OCI-LY7 (cell line): ENCODE results near the gene ELOVL6. TPM values are rescaled to one million over a fixed set of nuclear protein-coding genes. Genes with fewer than 3 reads are reported as not detected.

Source experiments
- BruUV-seq: library from RNA; stranded (reverse); fragments of 400-500 nt; replicated peaks from 2 replicates; lab custom pipeline; 2021; lab: Mats Ljungman, UMichigan
- CTCF ChIA-PET: fragments of 300-600 bp; sonication (Branson Sonifier 250); formaldehyde crosslinking; loops from one replicate; lab custom pipeline; 2022; ENCODE audit warnings: antibody characterized with exemption; ENCODE audit not compliant: unreplicated experiment; lab: Charles Lee
- POLR2A ChIA-PET: fragments of 300-600 bp; sonication (Branson Sonifier 250); formaldehyde crosslinking; loops from one replicate; lab custom pipeline; 2022; ENCODE audit warnings: antibody characterized with exemption; lab: Charles Lee
- DNase-seq: peaks from one replicate; pipeline ENCODE4 v3.0.0-alpha.2; 2015; ENCODE audit warnings: low spot score
- H2AFZ ChIP-seq: fragments of 200-600 bp; sonication (generic), shearing (Covaris generic); 2 replicates; pipeline ENCODE4 v1.6.1; 2014; ENCODE audit warnings: mild to moderate bottlenecking, antibody characterized with exemption, low read length, moderate library complexity
- H3K27ac ChIP-seq: fragments of 200-600 bp; sonication (generic); 2 replicates; pipeline ENCODE4 v1.5.1; 2014; ENCODE audit warnings: mixed run types, low read depth, mild to moderate bottlenecking, moderate library complexity, low read length, inconsistent platforms; ENCODE audit not compliant: poor library complexity, severe bottlenecking
- H3K36me3 ChIP-seq: fragments of 200-600 bp; sonication (generic); 2 replicates; pipeline ENCODE4 v1.6.1; 2014; ENCODE audit warnings: mild to moderate bottlenecking, antibody characterized with exemption, low read length, moderate library complexity, mixed read lengths; ENCODE audit not compliant: insufficient read depth
- H3K4me1 ChIP-seq: fragments of 200-600 bp; sonication (generic); 2 replicates; pipeline ENCODE4 v1.5.1; 2014; ENCODE audit warnings: mild to moderate bottlenecking, low read length; ENCODE audit not compliant: insufficient read depth, poor library complexity, severe bottlenecking
- H3K4me2 ChIP-seq: fragments of 200-600 bp; sonication (generic); 2 replicates; pipeline ENCODE4 v1.6.1; 2014; ENCODE audit warnings: mild to moderate bottlenecking, low read length
- H3K4me3 ChIP-seq: fragments of 200-600 bp; sonication (generic); 2 replicates; pipeline ENCODE4 v1.5.1; 2014; ENCODE audit warnings: mild to moderate bottlenecking, low read depth, low read length; ENCODE audit not compliant: poor library complexity, severe bottlenecking
- H3K79me2 ChIP-seq: fragments of 200-600 bp; sonication (generic); 2 replicates; pipeline ENCODE4 v1.6.1; 2016; ENCODE audit warnings: low read depth, mild to moderate bottlenecking, low read length, moderate library complexity, mixed read lengths; ENCODE audit not compliant: insufficient read depth
- H3K9me2 ChIP-seq: fragments of 200-600 bp; sonication (generic); 2 replicates; pipeline ENCODE4 v1.6.1; 2016; ENCODE audit warnings: mild to moderate bottlenecking, low read length, mixed read lengths; ENCODE audit not compliant: insufficient read depth
- H3K9me3 ChIP-seq: fragments of 200-600 bp; sonication (generic); 2 replicates; pipeline ENCODE4 v1.6.1; 2014; ENCODE audit warnings: mild to moderate bottlenecking, mixed run types, low read length, mixed read lengths
- H4K20me1 ChIP-seq: fragments of 200-600 bp; sonication (generic); 2 replicates; pipeline ENCODE4 v1.6.1; 2014; ENCODE audit warnings: mild to moderate bottlenecking, antibody characterized with exemption, low read length, moderate library complexity, mixed read lengths; ENCODE audit not compliant: insufficient read depth
- EZH2phosphoT487 ChIP-seq: fragments of 200-600 bp; sonication (generic); IDR thresholded peaks from 2 replicates; pipeline ENCODE4 v1.6.1; 2018; ENCODE audit warnings: low read depth, borderline replicate concordance, mild to moderate bottlenecking, mixed run types, antibody characterized with exemption, low read length, moderate library complexity, mixed read lengths
- intact Hi-C: fragments of 100-400 bp; cut with micrococcal nuclease; formaldehyde crosslinking; loops from one replicate; pipeline ENCODE4 v1.10.0; 2022; ENCODE audit not compliant: unreplicated experiment
- total RNA-seq, 2 experiments: library from RNA; depleted of rRNA in 1 of 2; stranded (reverse); fragments of >200 nt in 1 of 2; shearing (Covaris generic) in 1 of 2; gene quantifications; 2 replicates each; pipeline ENCODE4 v1.2.3, GENCODE V29; 2014 to 2022
- TF ChIP-seq, protein P1 (sequence below): fragments of 200-600 bp; sonication (generic); conservative IDR thresholded peaks from 2 replicates; pipeline ENCODE4 v1.5.1; 2014; ENCODE audit warnings: mild to moderate bottlenecking, antibody characterized with exemption, low read length, moderate library complexity, mixed read lengths

ELOVL6 gene
- total RNA-seq, 2 experiments from 2014 or later: 14.5 to 45.5 TPM

DNA sequence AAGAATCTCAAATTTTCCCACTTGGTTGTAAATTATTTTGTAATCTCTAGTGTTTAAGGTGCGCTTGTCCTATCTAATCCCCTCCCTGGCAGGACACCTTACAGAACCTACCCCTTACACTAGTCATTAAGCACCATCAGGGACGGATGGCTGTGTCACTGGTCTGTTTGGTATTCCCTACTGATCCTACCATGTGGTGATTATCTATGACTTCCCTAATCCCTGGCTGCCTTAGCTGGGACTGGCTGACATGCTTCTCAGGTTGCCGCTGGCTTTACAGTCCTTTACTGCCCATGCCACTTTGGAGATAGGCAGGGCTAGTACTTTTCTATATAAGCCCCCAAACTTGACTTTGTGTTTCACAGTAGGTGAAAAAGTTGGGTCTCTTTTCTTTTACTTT is 58.6 kb downstream of the ELOVL6 start:
- H3K9me2 ChIP-seq: no peaks in the 10 kb centered on the region
- no TSS peak for BruUV-seq
- no peak overlapping the region for H3K4me3 ChIP-seq
- ChIA-PET POLR2A (interaction anchor here (0.5 to 1.0 kb wide), 3 partner anchors 9 to 1912 kb away, joined by 3 to 4 read pairs (median 3); no protein-coding TSS in a partner anchor), CTCF (no interaction called here)
- H3K27ac ChIP-seq: no peak overlapping the region
- TF ChIP-seq, protein P1, sequence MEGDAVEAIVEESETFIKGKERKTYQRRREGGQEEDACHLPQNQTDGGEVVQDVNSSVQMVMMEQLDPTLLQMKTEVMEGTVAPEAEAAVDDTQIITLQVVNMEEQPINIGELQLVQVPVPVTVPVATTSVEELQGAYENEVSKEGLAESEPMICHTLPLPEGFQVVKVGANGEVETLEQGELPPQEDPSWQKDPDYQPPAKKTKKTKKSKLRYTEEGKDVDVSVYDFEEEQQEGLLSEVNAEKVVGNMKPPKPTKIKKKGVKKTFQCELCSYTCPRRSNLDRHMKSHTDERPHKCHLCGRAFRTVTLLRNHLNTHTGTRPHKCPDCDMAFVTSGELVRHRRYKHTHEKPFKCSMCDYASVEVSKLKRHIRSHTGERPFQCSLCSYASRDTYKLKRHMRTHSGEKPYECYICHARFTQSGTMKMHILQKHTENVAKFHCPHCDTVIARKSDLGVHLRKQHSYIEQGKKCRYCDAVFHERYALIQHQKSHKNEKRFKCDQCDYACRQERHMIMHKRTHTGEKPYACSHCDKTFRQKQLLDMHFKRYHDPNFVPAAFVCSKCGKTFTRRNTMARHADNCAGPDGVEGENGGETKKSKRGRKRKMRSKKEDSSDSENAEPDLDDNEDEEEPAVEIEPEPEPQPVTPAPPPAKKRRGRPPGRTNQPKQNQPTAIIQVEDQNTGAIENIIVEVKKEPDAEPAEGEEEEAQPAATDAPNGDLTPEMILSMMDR: no peak
- TF ChIP-seq EZH2phosphoT487: no peak
- H3K9me3 ChIP-seq: no peaks in the 10 kb centered on the region
- no peaks in the 10 kb centered on the region for H3K4me1 ChIP-seq
- peaks cover 15% of the 10 kb centered on the region for H3K36me3 ChIP-seq
- intact Hi-C loops: no loop called here
- no peak overlapping the region for H2AFZ ChIP-seq
- H4K20me1 ChIP-seq: no peaks in the 10 kb centered on the region
- DNase-seq: no peak
- H3K4me2 ChIP-seq: no peak overlapping the region
- H3K79me2 ChIP-seq: no peaks in the 10 kb centered on the region

DNA sequence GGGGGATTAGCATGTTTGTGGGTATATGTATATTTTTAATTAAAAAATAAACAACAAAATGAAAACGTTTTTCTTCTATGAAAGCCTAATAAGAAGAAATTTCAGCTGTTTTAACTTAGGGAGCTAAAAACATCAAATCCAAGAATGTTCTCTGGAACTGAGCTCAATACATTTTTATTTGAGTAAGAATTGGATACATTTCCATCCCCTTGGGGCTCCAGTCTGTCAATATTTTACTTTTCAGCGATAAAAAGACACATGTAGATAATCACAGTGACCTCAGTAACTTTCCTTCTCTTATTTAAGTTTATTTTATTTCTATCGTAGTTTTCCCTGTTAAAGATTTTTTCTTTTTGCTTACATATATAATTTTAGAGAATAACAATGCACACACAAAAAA is 59.3 kb downstream of the ELOVL6 start:
- no peaks in the 10 kb centered on the region for H3K9me3 ChIP-seq

DNA sequence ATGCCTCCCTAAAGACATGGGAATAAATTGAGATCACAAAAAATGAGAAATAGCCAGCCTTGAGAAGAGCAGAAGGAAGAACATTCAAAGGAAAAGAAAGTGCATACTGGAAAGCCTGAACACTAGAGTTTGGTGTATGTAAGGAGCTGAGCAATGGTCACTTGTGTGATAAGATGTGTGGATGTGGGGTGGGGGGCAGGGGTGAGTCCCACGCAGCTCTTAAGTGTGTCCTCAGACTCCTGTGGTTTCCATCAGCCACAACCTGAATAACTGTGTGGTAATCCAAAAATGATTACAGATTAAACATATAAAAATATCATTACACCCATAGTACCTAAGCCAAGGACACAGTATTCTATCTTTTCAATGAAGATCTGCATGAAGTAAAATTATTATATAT is 59.9 kb downstream of the ELOVL6 start:
- no peak overlapping the region for H2AFZ ChIP-seq
- intact Hi-C loops: no loop called here
- no peaks in the 10 kb centered on the region for H4K20me1 ChIP-seq
- H3K9me2 ChIP-seq: no peaks in the 10 kb centered on the region
- H3K4me2 ChIP-seq: no peak overlapping the region
- no TSS peak for BruUV-seq
- ChIA-PET CTCF (interaction anchor here (0.6 kb wide), 2 partner anchors 25 to 83 kb away, joined by 3 read pairs; no protein-coding TSS in a partner anchor), POLR2A (interaction anchor here (1.3 kb wide), 1 partner anchor 10 kb away, joined by 3 read pairs; no protein-coding TSS in a partner anchor)
- H3K4me1 ChIP-seq: no peaks in the 10 kb centered on the region
- H3K27ac ChIP-seq: no peak overlapping the region
- peaks cover 26% of the 10 kb centered on the region for H3K36me3 ChIP-seq
- no peak for TF ChIP-seq EZH2phosphoT487
- TF ChIP-seq, protein P1: no peak
- no peaks in the 10 kb centered on the region for H3K9me3 ChIP-seq
- H3K4me3 ChIP-seq: no peak overlapping the region
- no peak for DNase-seq
- H3K79me2 ChIP-seq: no peaks in the 10 kb centered on the region

More for the DNA sequence above, 59.3 kb downstream of the ELOVL6 start:
- no peak overlapping the region for H3K4me3 ChIP-seq
- no peak for DNase-seq
- no TSS peak for BruUV-seq
- no peaks in the 10 kb centered on the region for H3K9me2 ChIP-seq
- no peak overlapping the region for H3K27ac ChIP-seq
- TF ChIP-seq, protein P1: no peak
- TF ChIP-seq EZH2phosphoT487: no peak
- intact Hi-C loops: no loop called here
- no peaks in the 10 kb centered on the region for H3K79me2 ChIP-seq
- H3K4me1 ChIP-seq: no peaks in the 10 kb centered on the region
- ChIA-PET CTCF (no interaction called here), POLR2A (interaction anchor here (0.9 kb wide), 1 partner anchor 10 kb away, joined by 3 read pairs; no protein-coding TSS in a partner anchor)
- H3K4me2 ChIP-seq: no peak overlapping the region
- H2AFZ ChIP-seq: no peak overlapping the region
- no peaks in the 10 kb centered on the region for H4K20me1 ChIP-seq
- H3K36me3 ChIP-seq: peaks cover 21% of the 10 kb centered on the region
